ENCODE data around the gene METTL4.

METTL4 gene

DNA sequence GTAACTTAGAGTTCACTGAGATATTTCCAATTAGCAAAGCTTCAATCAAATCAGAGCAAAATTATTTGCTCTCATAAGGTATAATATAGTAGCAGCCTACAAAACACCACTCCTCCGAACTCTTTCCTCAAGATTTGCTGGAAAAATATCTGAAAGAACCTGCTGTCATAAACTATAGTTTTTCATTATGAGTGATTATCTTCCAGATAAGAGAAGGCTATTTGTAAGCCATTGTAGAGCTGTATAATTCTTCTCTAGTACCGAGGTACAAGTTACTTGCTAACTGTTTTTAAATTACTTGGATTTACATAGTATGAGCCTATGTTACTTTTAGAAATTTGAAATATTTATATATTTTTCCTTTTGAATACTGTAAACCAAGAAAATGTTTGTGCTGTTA is 2.1 kb upstream of the METTL4 start:
- peak overlapping the region; percentile 7; the same call in 1 of the 2 replicates for H3K27ac ChIP-seq (replicated peaks)
- no peak for DNase-seq (ENCODE audit: low read depth in 1 of 2, low spot score in 1 of 2)
- H3K4me3 ChIP-seq (replicated peaks; ENCODE audit: insufficient read depth, low read length) = peak overlapping the region; percentile 81

GRCh38 chr18:2572892-2573291 is 1.6 kb upstream of the METTL4 start:
- Histone ChIP-seq H3K27ac (replicated peaks) (no peak overlapping the region; the same call in 1 of the 2 replicates), H3K4me3 (replicated peaks; ENCODE audit: insufficient read depth, low read length) (peak overlapping the region; percentile 81), H3K27me3 (ENCODE audit: insufficient read depth, poor library complexity, severe bottlenecking) (no peaks in the 10 kb centered on the region)
- DNase-seq (ENCODE audit: low read depth in 1 of 2, low spot score in 1 of 2) = no peak
- TF ChIP-seq POLR2AphosphoS5 (IDR thresholded peaks at IDR 0.05; ENCODE audit: low read depth) (no peak), SPI1 (IDR thresholded peaks at IDR 0.05; ENCODE audit: borderline replicate concordance, low read depth) (no peak), GABPA (IDR thresholded peaks at IDR 0.05; ENCODE audit: low read depth) (no peak)
- TF ChIP-seq, protein P1, sequence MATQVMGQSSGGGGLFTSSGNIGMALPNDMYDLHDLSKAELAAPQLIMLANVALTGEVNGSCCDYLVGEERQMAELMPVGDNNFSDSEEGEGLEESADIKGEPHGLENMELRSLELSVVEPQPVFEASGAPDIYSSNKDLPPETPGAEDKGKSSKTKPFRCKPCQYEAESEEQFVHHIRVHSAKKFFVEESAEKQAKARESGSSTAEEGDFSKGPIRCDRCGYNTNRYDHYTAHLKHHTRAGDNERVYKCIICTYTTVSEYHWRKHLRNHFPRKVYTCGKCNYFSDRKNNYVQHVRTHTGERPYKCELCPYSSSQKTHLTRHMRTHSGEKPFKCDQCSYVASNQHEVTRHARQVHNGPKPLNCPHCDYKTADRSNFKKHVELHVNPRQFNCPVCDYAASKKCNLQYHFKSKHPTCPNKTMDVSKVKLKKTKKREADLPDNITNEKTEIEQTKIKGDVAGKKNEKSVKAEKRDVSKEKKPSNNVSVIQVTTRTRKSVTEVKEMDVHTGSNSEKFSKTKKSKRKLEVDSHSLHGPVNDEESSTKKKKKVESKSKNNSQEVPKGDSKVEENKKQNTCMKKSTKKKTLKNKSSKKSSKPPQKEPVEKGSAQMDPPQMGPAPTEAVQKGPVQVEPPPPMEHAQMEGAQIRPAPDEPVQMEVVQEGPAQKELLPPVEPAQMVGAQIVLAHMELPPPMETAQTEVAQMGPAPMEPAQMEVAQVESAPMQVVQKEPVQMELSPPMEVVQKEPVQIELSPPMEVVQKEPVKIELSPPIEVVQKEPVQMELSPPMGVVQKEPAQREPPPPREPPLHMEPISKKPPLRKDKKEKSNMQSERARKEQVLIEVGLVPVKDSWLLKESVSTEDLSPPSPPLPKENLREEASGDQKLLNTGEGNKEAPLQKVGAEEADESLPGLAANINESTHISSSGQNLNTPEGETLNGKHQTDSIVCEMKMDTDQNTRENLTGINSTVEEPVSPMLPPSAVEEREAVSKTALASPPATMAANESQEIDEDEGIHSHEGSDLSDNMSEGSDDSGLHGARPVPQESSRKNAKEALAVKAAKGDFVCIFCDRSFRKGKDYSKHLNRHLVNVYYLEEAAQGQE (IDR thresholded peaks at IDR 0.05; ENCODE audit: insufficient replicate concordance, low read depth) = no peak
- TF ChIP-seq, protein P2, sequence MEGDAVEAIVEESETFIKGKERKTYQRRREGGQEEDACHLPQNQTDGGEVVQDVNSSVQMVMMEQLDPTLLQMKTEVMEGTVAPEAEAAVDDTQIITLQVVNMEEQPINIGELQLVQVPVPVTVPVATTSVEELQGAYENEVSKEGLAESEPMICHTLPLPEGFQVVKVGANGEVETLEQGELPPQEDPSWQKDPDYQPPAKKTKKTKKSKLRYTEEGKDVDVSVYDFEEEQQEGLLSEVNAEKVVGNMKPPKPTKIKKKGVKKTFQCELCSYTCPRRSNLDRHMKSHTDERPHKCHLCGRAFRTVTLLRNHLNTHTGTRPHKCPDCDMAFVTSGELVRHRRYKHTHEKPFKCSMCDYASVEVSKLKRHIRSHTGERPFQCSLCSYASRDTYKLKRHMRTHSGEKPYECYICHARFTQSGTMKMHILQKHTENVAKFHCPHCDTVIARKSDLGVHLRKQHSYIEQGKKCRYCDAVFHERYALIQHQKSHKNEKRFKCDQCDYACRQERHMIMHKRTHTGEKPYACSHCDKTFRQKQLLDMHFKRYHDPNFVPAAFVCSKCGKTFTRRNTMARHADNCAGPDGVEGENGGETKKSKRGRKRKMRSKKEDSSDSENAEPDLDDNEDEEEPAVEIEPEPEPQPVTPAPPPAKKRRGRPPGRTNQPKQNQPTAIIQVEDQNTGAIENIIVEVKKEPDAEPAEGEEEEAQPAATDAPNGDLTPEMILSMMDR (IDR thresholded peaks at IDR 0.05; ENCODE audit: insufficient read depth, low read length) = no peak

More for the DNA sequence above, 2.1 kb upstream of the METTL4 start:
- H3K27me3 ChIP-seq (ENCODE audit: insufficient read depth, poor library complexity, severe bottlenecking) = no peaks in the 10 kb centered on the region
- TF ChIP-seq, protein P1 (IDR thresholded peaks at IDR 0.05; ENCODE audit: insufficient replicate concordance, low read depth) = no peak
- TF ChIP-seq GABPA (IDR thresholded peaks at IDR 0.05; ENCODE audit: low read depth) (no peak), POLR2AphosphoS5 (IDR thresholded peaks at IDR 0.05; ENCODE audit: low read depth) (no peak), SPI1 (IDR thresholded peaks at IDR 0.05; ENCODE audit: borderline replicate concordance, low read depth) (no peak)
- TF ChIP-seq, protein P2 (IDR thresholded peaks at IDR 0.05; ENCODE audit: insufficient read depth, low read length) = no peak

DNA sequence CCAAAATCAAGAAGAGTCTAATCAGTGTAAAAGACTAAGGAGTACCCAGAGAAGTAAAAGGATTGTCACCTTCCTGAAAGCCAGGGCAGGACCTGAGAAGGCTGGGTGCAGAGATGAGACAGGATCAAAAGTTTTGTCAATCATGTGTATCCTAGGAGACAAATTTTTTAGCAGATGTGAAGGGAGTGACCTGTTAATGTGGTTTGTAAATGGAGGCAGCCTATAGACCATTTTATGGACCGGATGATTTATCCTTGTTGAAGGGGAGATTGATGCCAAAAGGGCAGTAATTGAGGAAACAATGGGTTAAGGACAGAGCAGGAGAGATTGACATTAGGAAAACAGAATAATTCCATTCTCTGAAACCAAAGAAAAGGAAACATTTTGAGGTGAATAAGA is 865 bp upstream of the METTL4 start:
- DNase-seq (ENCODE audit: low read depth in 1 of 2, low spot score in 1 of 2) = peak in 1 of 2 experiments; percentile 18
- Histone ChIP-seq H3K27me3 (ENCODE audit: insufficient read depth, poor library complexity, severe bottlenecking) (no peaks in the 10 kb centered on the region), H3K27ac (replicated peaks) (peak overlapping the region; percentile 99), H3K4me3 (replicated peaks; ENCODE audit: insufficient read depth, low read length) (peak overlapping the region; percentile 81)
- TF ChIP-seq GABPA (IDR thresholded peaks at IDR 0.05; ENCODE audit: low read depth) (no peak), POLR2AphosphoS5 (IDR thresholded peaks at IDR 0.05; ENCODE audit: low read depth) (no peak), SPI1 (IDR thresholded peaks at IDR 0.05; ENCODE audit: borderline replicate concordance, low read depth) (no peak)
- TF ChIP-seq, protein P2 (IDR thresholded peaks at IDR 0.05; ENCODE audit: insufficient read depth, low read length) = no peak
- TF ChIP-seq, protein P1 (IDR thresholded peaks at IDR 0.05; ENCODE audit: insufficient replicate concordance, low read depth) = no peak
